ENCODE results near the gene ANO1.

Gene ANO1

DNA sequence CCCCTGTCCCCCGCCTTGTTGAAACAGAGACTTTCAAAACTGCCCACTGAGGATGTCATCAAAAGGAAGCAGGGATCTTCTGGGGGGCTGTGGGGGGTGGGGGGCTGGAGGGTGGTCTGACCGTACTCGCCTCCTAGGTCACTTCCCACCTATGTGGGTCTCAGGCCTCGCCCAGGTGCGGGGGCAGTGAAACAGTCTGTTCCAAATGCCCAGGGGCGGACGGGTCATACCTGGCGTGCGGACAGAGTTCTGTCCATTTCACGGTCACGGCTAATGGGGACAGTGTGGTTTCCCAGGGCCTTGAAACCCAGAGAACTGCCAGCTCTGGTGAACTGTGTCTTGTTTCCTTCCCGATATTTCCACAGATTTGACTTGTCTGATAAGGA lies 27.2 kb downstream of the ANO1 start:
- no peak overlapping the region for H3K27ac ChIP-seq
- no peaks in the 10 kb centered on the region for H3K36me3 ChIP-seq (ENCODE audit: control insufficient read depth, insufficient read depth, low read length)
- H3K4me2 ChIP-seq (ENCODE audit: low read length), result no peak overlapping the region
- peaks cover 5% of the 10 kb centered on the region for H3K4me1 ChIP-seq
- no peaks in the 10 kb centered on the region for H3K27me3 ChIP-seq (ENCODE audit: control insufficient read depth, insufficient read depth, low read length)
- no peak overlapping the region for H3K9ac ChIP-seq
- no peak overlapping the region for H2AFZ ChIP-seq
- H3K4me3 ChIP-seq (ENCODE audit: low read depth, low read length), result no peak overlapping the region
- H3K9me3 ChIP-seq (ENCODE audit: control insufficient read depth, low read length), result no peaks in the 10 kb centered on the region
- TF ChIP-seq, protein P1, sequence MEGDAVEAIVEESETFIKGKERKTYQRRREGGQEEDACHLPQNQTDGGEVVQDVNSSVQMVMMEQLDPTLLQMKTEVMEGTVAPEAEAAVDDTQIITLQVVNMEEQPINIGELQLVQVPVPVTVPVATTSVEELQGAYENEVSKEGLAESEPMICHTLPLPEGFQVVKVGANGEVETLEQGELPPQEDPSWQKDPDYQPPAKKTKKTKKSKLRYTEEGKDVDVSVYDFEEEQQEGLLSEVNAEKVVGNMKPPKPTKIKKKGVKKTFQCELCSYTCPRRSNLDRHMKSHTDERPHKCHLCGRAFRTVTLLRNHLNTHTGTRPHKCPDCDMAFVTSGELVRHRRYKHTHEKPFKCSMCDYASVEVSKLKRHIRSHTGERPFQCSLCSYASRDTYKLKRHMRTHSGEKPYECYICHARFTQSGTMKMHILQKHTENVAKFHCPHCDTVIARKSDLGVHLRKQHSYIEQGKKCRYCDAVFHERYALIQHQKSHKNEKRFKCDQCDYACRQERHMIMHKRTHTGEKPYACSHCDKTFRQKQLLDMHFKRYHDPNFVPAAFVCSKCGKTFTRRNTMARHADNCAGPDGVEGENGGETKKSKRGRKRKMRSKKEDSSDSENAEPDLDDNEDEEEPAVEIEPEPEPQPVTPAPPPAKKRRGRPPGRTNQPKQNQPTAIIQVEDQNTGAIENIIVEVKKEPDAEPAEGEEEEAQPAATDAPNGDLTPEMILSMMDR (IDR thresholded peaks at IDR 0.05), result no peak
- no peaks in the 10 kb centered on the region for H3K79me2 ChIP-seq

DNA sequence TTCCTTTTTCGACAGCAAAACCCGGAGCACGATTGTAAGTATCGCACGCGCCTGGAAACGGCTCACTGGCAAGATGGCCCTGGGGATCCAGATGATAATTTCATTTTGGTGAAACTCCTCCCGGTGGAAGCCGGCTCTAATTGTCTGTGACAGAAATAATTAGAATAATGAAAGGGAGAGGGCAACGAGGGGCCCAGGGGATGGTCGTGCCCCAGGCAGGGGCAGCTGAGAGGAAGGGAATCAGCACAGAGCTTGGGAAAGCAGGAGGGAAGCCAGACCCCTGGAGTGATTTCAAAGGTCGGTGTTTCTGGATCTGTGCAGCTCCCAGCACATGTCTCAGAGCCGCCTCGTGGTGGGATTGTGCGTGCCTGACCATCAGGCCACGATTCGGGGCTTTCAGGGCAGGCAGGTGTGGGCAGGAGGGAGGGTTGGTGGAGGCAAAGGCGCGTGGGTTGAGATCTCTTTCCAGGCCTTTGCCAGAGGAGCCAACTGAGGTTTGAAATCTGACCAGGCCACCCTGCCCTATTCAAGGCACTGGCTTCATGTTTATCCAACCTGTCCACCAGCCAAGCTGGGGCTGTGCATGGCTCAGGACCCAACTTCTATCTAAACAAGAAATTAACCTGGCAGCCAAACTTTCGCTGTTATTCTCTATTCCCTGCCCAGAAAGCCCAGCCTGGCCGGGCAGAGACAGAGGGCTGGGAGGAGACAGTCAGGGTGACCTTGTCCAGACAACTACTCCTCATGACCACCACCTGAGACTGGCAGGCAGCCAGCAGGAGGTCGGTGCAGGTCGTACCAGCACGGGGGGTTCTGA lies 27.8 kb downstream of the ANO1 start:
- Histone ChIP-seq H3K4me2 (ENCODE audit: low read length) (no peak overlapping the region), H3K9ac (no peak overlapping the region), H3K4me1 (peaks cover 5% of the 10 kb centered on the region), H3K27me3 (ENCODE audit: control insufficient read depth, insufficient read depth, low read length) (no peaks in the 10 kb centered on the region), H3K4me3 (ENCODE audit: low read depth, low read length) (no peak overlapping the region), H2AFZ (no peak overlapping the region), H3K27ac (no peak overlapping the region), H3K79me2 (no peaks in the 10 kb centered on the region), H3K36me3 (ENCODE audit: control insufficient read depth, insufficient read depth, low read length) (no peaks in the 10 kb centered on the region), H3K9me3 (ENCODE audit: control insufficient read depth, low read length) (no peaks in the 10 kb centered on the region)
- TF ChIP-seq, protein P1 (IDR thresholded peaks at IDR 0.05), result no peak

DNA sequence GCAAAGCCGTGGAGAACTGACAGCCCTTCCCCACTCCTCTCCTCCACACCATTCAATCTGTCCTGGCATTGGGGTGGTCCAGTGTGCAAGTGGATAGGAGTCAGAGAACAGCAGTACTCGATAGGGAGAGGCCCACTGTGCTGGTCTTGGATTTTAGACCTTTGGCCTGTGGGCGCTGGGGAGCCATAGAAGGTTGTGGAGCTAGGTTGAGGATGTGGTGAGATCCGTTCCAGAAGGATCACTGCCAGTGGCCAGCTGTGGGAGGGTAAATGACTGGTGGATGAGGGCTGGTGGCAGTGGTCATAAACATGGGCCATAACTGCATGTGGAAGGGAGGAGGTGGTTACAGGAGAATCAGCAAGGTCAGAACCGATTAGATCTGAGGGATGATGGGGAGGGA lies 28.6 kb downstream of the ANO1 start:
- peaks cover 5% of the 10 kb centered on the region for H3K4me1 ChIP-seq
- no peaks in the 10 kb centered on the region for H3K79me2 ChIP-seq
- H2AFZ ChIP-seq, result no peak overlapping the region
- H3K9ac ChIP-seq, result no peak overlapping the region
- no peak overlapping the region for H3K4me3 ChIP-seq (ENCODE audit: low read depth, low read length)
- TF ChIP-seq, protein P1 (IDR thresholded peaks at IDR 0.05), result no peak
- no peak overlapping the region for H3K27ac ChIP-seq
- no peaks in the 10 kb centered on the region for H3K27me3 ChIP-seq (ENCODE audit: control insufficient read depth, insufficient read depth, low read length)
- no peaks in the 10 kb centered on the region for H3K36me3 ChIP-seq (ENCODE audit: control insufficient read depth, insufficient read depth, low read length)
- H3K9me3 ChIP-seq (ENCODE audit: control insufficient read depth, low read length), result no peaks in the 10 kb centered on the region
- H3K4me2 ChIP-seq (ENCODE audit: low read length), result no peak overlapping the region

DNA sequence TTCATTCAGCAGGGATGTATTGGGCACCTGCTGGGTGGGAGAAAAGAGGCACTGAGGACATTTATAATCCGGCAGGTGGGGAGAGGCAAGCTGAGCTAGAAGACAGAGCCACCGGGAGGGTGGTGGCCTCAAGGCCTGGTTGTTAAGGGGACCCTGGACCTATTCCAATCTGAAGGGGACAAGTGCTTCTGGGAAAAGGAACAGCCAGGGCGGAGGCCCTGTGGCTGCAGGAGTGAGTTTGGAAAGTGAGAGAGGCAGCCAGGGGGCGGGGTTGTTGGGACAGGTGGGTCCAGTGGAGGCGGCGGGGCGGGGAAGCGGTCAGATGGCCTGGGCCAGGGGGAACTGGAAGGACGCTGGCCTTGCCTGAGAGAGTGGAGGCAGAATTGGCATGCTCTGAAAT lies 29.1 kb downstream of the ANO1 start:
- H3K9ac ChIP-seq, result no peak overlapping the region
- no peaks in the 10 kb centered on the region for H3K36me3 ChIP-seq (ENCODE audit: control insufficient read depth, insufficient read depth, low read length)
- H2AFZ ChIP-seq, result no peak overlapping the region
- H3K4me3 ChIP-seq (ENCODE audit: low read depth, low read length), result no peak overlapping the region
- H3K27me3 ChIP-seq (ENCODE audit: control insufficient read depth, insufficient read depth, low read length), result no peaks in the 10 kb centered on the region
- no peaks in the 10 kb centered on the region for H3K79me2 ChIP-seq
- TF ChIP-seq, protein P1 (IDR thresholded peaks at IDR 0.05), result no peak
- no peak overlapping the region for H3K4me2 ChIP-seq (ENCODE audit: low read length)
- H3K27ac ChIP-seq, result no peak overlapping the region
- H3K4me1 ChIP-seq, result peaks cover 5% of the 10 kb centered on the region
- no peaks in the 10 kb centered on the region for H3K9me3 ChIP-seq (ENCODE audit: control insufficient read depth, low read length)

DNA sequence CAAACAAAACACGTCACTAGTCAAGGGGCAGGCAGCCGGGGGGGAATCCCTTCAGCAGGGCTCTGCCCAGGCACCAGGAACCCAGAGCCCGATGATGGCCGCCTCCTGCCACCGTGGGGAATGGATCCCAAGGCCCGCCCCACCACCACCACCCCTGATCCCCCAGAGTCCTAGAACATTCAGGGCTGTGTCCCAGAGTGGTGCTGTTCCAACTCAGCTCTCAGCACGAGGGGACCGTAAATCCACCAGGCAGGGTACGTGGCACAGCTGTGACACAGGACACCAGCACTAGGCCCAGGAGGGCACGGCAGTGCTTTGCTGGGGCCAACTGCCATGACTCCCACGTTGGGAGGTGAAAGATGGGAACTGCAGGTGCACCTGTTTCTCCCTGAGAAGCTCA lies 29.6 kb downstream of the ANO1 start:
- Histone ChIP-seq H2AFZ (no peak overlapping the region), H3K4me2 (ENCODE audit: low read length) (no peak overlapping the region), H3K36me3 (ENCODE audit: control insufficient read depth, insufficient read depth, low read length) (no peaks in the 10 kb centered on the region), H3K4me1 (peaks cover 5% of the 10 kb centered on the region), H3K9ac (no peak overlapping the region), H3K27ac (no peak overlapping the region), H3K79me2 (no peaks in the 10 kb centered on the region), H3K27me3 (ENCODE audit: control insufficient read depth, insufficient read depth, low read length) (no peaks in the 10 kb centered on the region), H3K4me3 (ENCODE audit: low read depth, low read length) (no peak overlapping the region), H3K9me3 (ENCODE audit: control insufficient read depth, low read length) (no peaks in the 10 kb centered on the region)
- TF ChIP-seq, protein P1 (IDR thresholded peaks at IDR 0.05), result no peak

Data from parathyroid adenoma (tissue), 2 donors.